ENCODE data around the gene FKBP3. TPM values are rescaled to one million over a fixed set of nuclear protein-coding genes. Genes with fewer than 3 reads are reported as not detected.
A peak's percentile ranks its signal among the peaks of the same experiment; 100 is the strongest.

The FKBP3 gene
- total RNA-seq, 1 donor from 2014 or later, result 77.0 TPM

DNA sequence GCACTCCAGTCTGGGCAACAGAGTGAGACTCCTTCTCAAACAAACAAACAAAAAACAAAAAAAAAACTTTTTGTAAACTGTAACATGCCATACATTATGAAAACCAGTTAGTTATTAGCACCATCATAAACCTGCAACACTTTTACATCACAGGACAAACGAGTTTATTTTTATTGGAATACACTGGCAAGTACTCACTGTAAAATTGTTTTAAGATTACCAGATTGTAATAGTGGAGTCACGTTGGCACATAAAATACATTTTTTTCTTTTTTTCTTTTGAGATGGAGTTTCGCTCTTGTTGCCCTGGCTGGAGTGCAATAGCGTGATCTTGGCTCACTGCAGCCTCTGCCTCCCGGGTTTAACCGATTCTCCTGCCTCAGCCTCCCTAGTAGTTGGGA, 15.7 kb downstream of the FKBP3 start:
- no peaks in the 10 kb centered on the region for H3K27me3 ChIP-seq (ENCODE audit: insufficient read depth, low read length)
- Mint-ChIP-seq H3K4me1 (ENCODE audit: low read depth, unreplicated experiment) (peaks cover 2% of the 10 kb centered on the region), H3K9me3 (ENCODE audit: unreplicated experiment) (no peaks in the 10 kb centered on the region), H3K36me3 (ENCODE audit: low read depth, unreplicated experiment) (peaks cover 9% of the 10 kb centered on the region), H3K27ac (ENCODE audit: unreplicated experiment) (no peak overlapping the region), H3K4me3 (ENCODE audit: unreplicated experiment) (no peak overlapping the region), H3K27me3 (ENCODE audit: low read depth, unreplicated experiment) (no peaks in the 10 kb centered on the region)
- no peaks in the 10 kb centered on the region for H3K9me3 ChIP-seq (ENCODE audit: insufficient read depth, low read depth, low read length)
- H2AFZ ChIP-seq (ENCODE audit: low read depth, low read length), result no peak overlapping the region
- DNase-seq (ENCODE audit: low read depth) (no peak), FAIRE-seq (no peak)
- no peaks in the 10 kb centered on the region for H3K4me1 ChIP-seq (ENCODE audit: insufficient read depth, low read length)
- TF ChIP-seq EZH2 (IDR thresholded peaks at IDR 0.05; ENCODE audit: insufficient read depth, low read length), result no peak
- TF ChIP-seq, protein P1, sequence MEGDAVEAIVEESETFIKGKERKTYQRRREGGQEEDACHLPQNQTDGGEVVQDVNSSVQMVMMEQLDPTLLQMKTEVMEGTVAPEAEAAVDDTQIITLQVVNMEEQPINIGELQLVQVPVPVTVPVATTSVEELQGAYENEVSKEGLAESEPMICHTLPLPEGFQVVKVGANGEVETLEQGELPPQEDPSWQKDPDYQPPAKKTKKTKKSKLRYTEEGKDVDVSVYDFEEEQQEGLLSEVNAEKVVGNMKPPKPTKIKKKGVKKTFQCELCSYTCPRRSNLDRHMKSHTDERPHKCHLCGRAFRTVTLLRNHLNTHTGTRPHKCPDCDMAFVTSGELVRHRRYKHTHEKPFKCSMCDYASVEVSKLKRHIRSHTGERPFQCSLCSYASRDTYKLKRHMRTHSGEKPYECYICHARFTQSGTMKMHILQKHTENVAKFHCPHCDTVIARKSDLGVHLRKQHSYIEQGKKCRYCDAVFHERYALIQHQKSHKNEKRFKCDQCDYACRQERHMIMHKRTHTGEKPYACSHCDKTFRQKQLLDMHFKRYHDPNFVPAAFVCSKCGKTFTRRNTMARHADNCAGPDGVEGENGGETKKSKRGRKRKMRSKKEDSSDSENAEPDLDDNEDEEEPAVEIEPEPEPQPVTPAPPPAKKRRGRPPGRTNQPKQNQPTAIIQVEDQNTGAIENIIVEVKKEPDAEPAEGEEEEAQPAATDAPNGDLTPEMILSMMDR (IDR thresholded peaks at IDR 0.05; ENCODE audit: insufficient read depth, low read depth, low read length), result no peak
- peaks cover 59% of the 10 kb centered on the region for H3K36me3 ChIP-seq (ENCODE audit: insufficient read depth, low read length)
- H3K27ac ChIP-seq (ENCODE audit: low read depth, low read length), result no peak overlapping the region
- H3K4me2 ChIP-seq (ENCODE audit: low read length), result no peak overlapping the region
- H3K9ac ChIP-seq (ENCODE audit: low read length), result no peak overlapping the region
- H3K79me2 ChIP-seq (ENCODE audit: insufficient read depth, low read length), result peaks cover 3% of the 10 kb centered on the region
- no peak overlapping the region for H3K4me3 ChIP-seq (ENCODE audit: insufficient read depth, low read depth, low read length)
- peaks cover 2% of the 10 kb centered on the region for H4K20me1 ChIP-seq (ENCODE audit: insufficient read depth, low read length)

DNA sequence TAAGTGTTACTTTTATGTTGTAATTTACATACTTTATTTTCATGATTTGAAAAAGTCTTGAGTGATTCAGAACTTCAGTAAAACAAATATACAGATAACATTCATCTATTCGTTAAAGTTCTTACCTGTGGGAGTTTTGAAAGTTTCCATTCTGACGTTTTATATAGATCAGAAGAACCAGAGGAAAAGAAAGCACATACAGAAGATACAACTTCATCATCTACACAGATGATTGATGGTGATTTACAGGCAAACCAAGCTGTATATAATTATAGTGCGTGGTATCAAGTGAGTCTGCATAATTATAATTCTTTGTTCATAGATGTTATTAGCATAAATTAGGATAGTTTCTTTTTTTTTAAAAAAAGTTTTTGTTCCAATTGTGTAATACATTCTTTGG, 20.0 kb downstream of the FKBP3 start:
- H2AFZ ChIP-seq (ENCODE audit: low read depth, low read length), result no peak overlapping the region
- DNase-seq (ENCODE audit: low read depth) (no peak), FAIRE-seq (no peak)
- H3K36me3 ChIP-seq (ENCODE audit: insufficient read depth, low read length), result peaks cover 54% of the 10 kb centered on the region
- no peak overlapping the region for H3K27ac Mint-ChIP-seq (ENCODE audit: unreplicated experiment)
- no peaks in the 10 kb centered on the region for H3K9me3 ChIP-seq (ENCODE audit: insufficient read depth, low read depth, low read length)
- H3K4me3 ChIP-seq (ENCODE audit: insufficient read depth, low read depth, low read length), result no peak overlapping the region
- TF ChIP-seq, protein P1 (IDR thresholded peaks at IDR 0.05; ENCODE audit: insufficient read depth, low read depth, low read length), result no peak
- H3K4me3 Mint-ChIP-seq (ENCODE audit: unreplicated experiment), result no peak overlapping the region
- H3K36me3 Mint-ChIP-seq (ENCODE audit: low read depth, unreplicated experiment), result peaks cover 12% of the 10 kb centered on the region
- H4K20me1 ChIP-seq (ENCODE audit: insufficient read depth, low read length), result peaks cover 4% of the 10 kb centered on the region
- no peaks in the 10 kb centered on the region for H3K27me3 Mint-ChIP-seq (ENCODE audit: low read depth, unreplicated experiment)
- peaks cover 8% of the 10 kb centered on the region for H3K79me2 ChIP-seq (ENCODE audit: insufficient read depth, low read length)
- no peak overlapping the region for H3K9ac ChIP-seq (ENCODE audit: low read length)
- H3K27me3 ChIP-seq (ENCODE audit: insufficient read depth, low read length), result no peaks in the 10 kb centered on the region
- H3K4me2 ChIP-seq (ENCODE audit: low read length), result no peak overlapping the region
- peaks cover 7% of the 10 kb centered on the region for H3K4me1 Mint-ChIP-seq (ENCODE audit: low read depth, unreplicated experiment)
- no peaks in the 10 kb centered on the region for H3K9me3 Mint-ChIP-seq (ENCODE audit: unreplicated experiment)
- H3K4me1 ChIP-seq (ENCODE audit: insufficient read depth, low read length), result no peaks in the 10 kb centered on the region
- no peak overlapping the region for H3K27ac ChIP-seq (ENCODE audit: low read depth, low read length)

DNA sequence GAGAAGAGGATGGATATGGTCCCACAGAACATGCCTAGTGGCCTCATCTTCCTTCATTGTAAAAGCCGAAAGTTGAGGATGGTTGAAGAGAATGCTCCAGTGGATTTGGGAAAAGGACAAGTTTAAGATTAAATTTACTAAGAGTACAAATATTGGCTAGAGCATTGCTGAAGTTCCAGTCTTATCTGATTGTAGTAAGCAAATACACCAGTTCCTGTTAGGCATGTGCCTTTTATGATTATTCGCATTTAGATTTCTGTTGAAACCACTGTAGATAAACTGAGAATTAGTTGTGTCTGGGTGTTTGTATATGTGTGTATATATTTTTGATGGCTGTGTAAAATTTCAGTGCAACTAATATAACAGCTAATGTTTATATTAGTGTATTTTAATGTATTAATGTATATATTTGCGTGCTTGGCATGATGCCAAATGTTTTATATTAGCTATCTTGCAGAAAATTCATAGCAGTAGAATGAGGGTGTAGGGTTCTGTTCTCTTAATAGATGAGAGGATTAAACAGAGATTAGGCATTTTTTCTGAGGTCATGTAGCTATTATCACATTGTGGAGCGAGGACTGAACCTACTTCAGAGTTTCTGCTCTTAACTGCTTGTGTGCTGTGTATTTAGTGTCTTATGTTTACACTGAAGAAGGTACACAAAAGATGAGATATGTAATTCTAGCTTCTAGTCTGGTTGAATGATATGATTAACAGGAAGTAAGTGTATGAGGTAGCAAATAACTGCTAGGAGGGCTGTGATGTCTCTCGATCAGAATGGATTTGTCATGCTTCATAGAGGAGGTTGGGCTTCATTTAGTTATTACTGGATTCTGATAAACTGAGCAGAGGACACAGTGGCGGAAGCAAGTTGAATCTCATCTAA, 21.1 kb downstream of the FKBP3 start:
- DNase-seq (ENCODE audit: low read depth) (no peak), FAIRE-seq (no peak)
- no peaks in the 10 kb centered on the region for H3K27me3 Mint-ChIP-seq (ENCODE audit: low read depth, unreplicated experiment)
- no peak overlapping the region for H3K4me3 Mint-ChIP-seq (ENCODE audit: unreplicated experiment)
- TF ChIP-seq EZH2 (IDR thresholded peaks at IDR 0.05; ENCODE audit: insufficient read depth, low read length), result no peak
- TF ChIP-seq, protein P1 (IDR thresholded peaks at IDR 0.05; ENCODE audit: insufficient read depth, low read depth, low read length), result no peak
- H3K4me1 Mint-ChIP-seq (ENCODE audit: low read depth, unreplicated experiment), result peaks cover 7% of the 10 kb centered on the region
- H3K9me3 Mint-ChIP-seq (ENCODE audit: unreplicated experiment), result no peaks in the 10 kb centered on the region
- Histone ChIP-seq H3K79me2 (ENCODE audit: insufficient read depth, low read length) (peaks cover 8% of the 10 kb centered on the region), H3K9ac (ENCODE audit: low read length) (no peak overlapping the region), H2AFZ (ENCODE audit: low read depth, low read length) (no peak overlapping the region), H4K20me1 (ENCODE audit: insufficient read depth, low read length) (peaks cover 4% of the 10 kb centered on the region), H3K27me3 (ENCODE audit: insufficient read depth, low read length) (no peaks in the 10 kb centered on the region), H3K27ac (ENCODE audit: low read depth, low read length) (peak overlapping the region; percentile 1), H3K36me3 (ENCODE audit: insufficient read depth, low read length) (peaks cover 48% of the 10 kb centered on the region), H3K4me3 (ENCODE audit: insufficient read depth, low read depth, low read length) (no peak overlapping the region), H3K4me2 (ENCODE audit: low read length) (peak overlapping the region; percentile 17), H3K9me3 (ENCODE audit: insufficient read depth, low read depth, low read length) (no peaks in the 10 kb centered on the region), H3K4me1 (ENCODE audit: insufficient read depth, low read length) (no peaks in the 10 kb centered on the region)
- no peak overlapping the region for H3K27ac Mint-ChIP-seq (ENCODE audit: unreplicated experiment)
- peaks cover 7% of the 10 kb centered on the region for H3K36me3 Mint-ChIP-seq (ENCODE audit: low read depth, unreplicated experiment)

Measured in astrocyte (in vitro differentiated cells and primary cell).